DOHH2 (cell line): ENCODE data around the gene KCNIP1.

Experiments
- H3F3A ChIP-seq: fragments of 200-600 bp; sonication (generic), shearing (Covaris generic); 2 replicates; pipeline ENCODE4 v1.6.0; 2016; ENCODE audit warnings: antibody characterized with exemption, mild to moderate bottlenecking; ENCODE audit not compliant: control insufficient read depth, insufficient read depth
- H3K27ac ChIP-seq: fragments of 200-600 bp; sonication (generic); 2 replicates; pipeline ENCODE4 v1.5.1; 2014; ENCODE audit warnings: low read depth, mild to moderate bottlenecking, low read length, moderate library complexity
- H3K27me3 ChIP-seq: fragments of 200-600 bp; sonication (generic); 2 replicates; pipeline ENCODE4 v1.6.1; 2014; ENCODE audit warnings: mild to moderate bottlenecking, low read length, mixed read lengths; ENCODE audit not compliant: control insufficient read depth
- H3K36me3 ChIP-seq: fragments of 200-600 bp; sonication (generic); 2 replicates; pipeline ENCODE4 v1.6.1; 2014; ENCODE audit warnings: mild to moderate bottlenecking, low read length, moderate library complexity, mixed read lengths; ENCODE audit not compliant: control insufficient read depth
- H3K4me1 ChIP-seq: fragments of 200-600 bp; sonication (generic); 2 replicates; pipeline ENCODE4 v1.6.1; 2014; ENCODE audit warnings: mild to moderate bottlenecking, low read length, mixed read lengths; ENCODE audit not compliant: control insufficient read depth
- H3K4me2 ChIP-seq: fragments of 200-600 bp; sonication (generic); 2 replicates; pipeline ENCODE4 v1.6.0; 2014; ENCODE audit warnings: mild to moderate bottlenecking, low read length, moderate library complexity
- H3K4me3 ChIP-seq: fragments of 200-600 bp; sonication (generic); 2 replicates; pipeline ENCODE4 v1.5.1; 2014; ENCODE audit warnings: mild to moderate bottlenecking, low read length, mixed read lengths
- H3K79me2 ChIP-seq: fragments of 200-600 bp; sonication (generic); 2 replicates; pipeline ENCODE4 v1.6.1; 2014; ENCODE audit warnings: mild to moderate bottlenecking, low read length, mixed read lengths; ENCODE audit not compliant: control insufficient read depth
- H3K9me2 ChIP-seq: fragments of 200-600 bp; sonication (generic); replicated peaks from 2 replicates; pipeline ENCODE4 v1.6.1; 2014; ENCODE audit warnings: mild to moderate bottlenecking, low read length, mixed read lengths; ENCODE audit not compliant: control insufficient read depth
- H3K9me3 ChIP-seq: fragments of 200-600 bp; sonication (generic); 2 replicates; pipeline ENCODE4 v1.6.1; 2014; ENCODE audit warnings: antibody characterized with exemption, low read length, mixed read lengths; ENCODE audit not compliant: control insufficient read depth, insufficient read depth
- H4K20me1 ChIP-seq: fragments of 200-600 bp; sonication (generic); 2 replicates; pipeline ENCODE4 v1.6.0; 2014; ENCODE audit warnings: low read depth, mild to moderate bottlenecking, antibody characterized with exemption, low read length, moderate library complexity; ENCODE audit not compliant: control insufficient read depth, insufficient read depth
- CTCF ChIP-seq: fragments of 200-600 bp; sonication (generic); IDR thresholded peaks from one replicate; pipeline ENCODE4 v1.5.1; 2014; ENCODE audit warnings: antibody characterized with exemption, mild to moderate bottlenecking, low read depth, low read length; ENCODE audit not compliant: poor library complexity, severe bottlenecking
- EZH2phosphoT487 ChIP-seq: fragments of 200-600 bp; sonication (generic); IDR thresholded peaks from 2 replicates; pipeline ENCODE4 v1.6.1; 2017; ENCODE audit warnings: borderline replicate concordance, mild to moderate bottlenecking, antibody characterized with exemption, low read length, moderate library complexity, mixed read lengths

KCNIP1 gene

GRCh38 chr5:170538696-170539586 lies 35.1 kb downstream of the KCNIP1 start:
- Histone ChIP-seq H3K36me3 (no peaks in the 10 kb centered on the region), H3K79me2 (no peaks in the 10 kb centered on the region), H3K27me3 (no peaks in the 10 kb centered on the region), H3F3A (no peaks in the 10 kb centered on the region), H3K9me3 (no peaks in the 10 kb centered on the region), H3K9me2 (no peaks in the 10 kb centered on the region), H3K4me3 (no peak overlapping the region), H3K4me2 (no peak overlapping the region), H4K20me1 (no peaks in the 10 kb centered on the region), H3K4me1 (no peaks in the 10 kb centered on the region), H3K27ac (no peak overlapping the region)
- no peak for TF ChIP-seq CTCF
- TF ChIP-seq EZH2phosphoT487, result no peak

GRCh38 chr5:170540271-170540670 lies 36.5 kb downstream of the KCNIP1 start:
- Histone ChIP-seq H3K4me1 (no peaks in the 10 kb centered on the region), H3K27me3 (no peaks in the 10 kb centered on the region), H3K79me2 (no peaks in the 10 kb centered on the region), H3K9me2 (no peaks in the 10 kb centered on the region), H3K27ac (no peak overlapping the region), H3K36me3 (no peaks in the 10 kb centered on the region), H3K4me2 (no peak overlapping the region), H3K9me3 (no peaks in the 10 kb centered on the region), H3K4me3 (no peak overlapping the region), H4K20me1 (no peaks in the 10 kb centered on the region), H3F3A (no peaks in the 10 kb centered on the region)
- no peak for TF ChIP-seq CTCF
- TF ChIP-seq EZH2phosphoT487, result no peak

GRCh38 chr5:170541146-170541769 lies 37.4 kb downstream of the KCNIP1 start:
- TF ChIP-seq CTCF (no peak), EZH2phosphoT487 (no peak)
- 0 out of 2 replicates have a peak, but pooled peaks cover 2% of the 10 kb centered on the region for H3K27me3 ChIP-seq
- no peaks in the 10 kb centered on the region for H3K36me3 ChIP-seq
- H3K9me2 ChIP-seq, result no peaks in the 10 kb centered on the region
- no peaks in the 10 kb centered on the region for H3F3A ChIP-seq
- no peak overlapping the region for H3K4me3 ChIP-seq
- no peak overlapping the region for H3K4me2 ChIP-seq
- H3K9me3 ChIP-seq, result no peaks in the 10 kb centered on the region
- H3K79me2 ChIP-seq, result no peaks in the 10 kb centered on the region
- no peaks in the 10 kb centered on the region for H4K20me1 ChIP-seq
- H3K27ac ChIP-seq, result no peak overlapping the region
- no peaks in the 10 kb centered on the region for H3K4me1 ChIP-seq
